ENCODE measurements around the gene CLDN9.

Gene CLDN9

GRCh38 chr16:3020247-3020603 lies 7.5 kb downstream of the CLDN9 start, which contains the start of gene TNFRSF12A:
Gene TNFRSF12A (plus strand): TSS chr16:3020368. CDS start chr16:3020398, 30 bp downstream.
- no peak; the same call in 1 of the 2 replicates for TF ChIP-seq CTCF (IDR thresholded peaks at IDR 0.05; ENCODE audit: low read depth, low read length)
- no peak for DNase-seq (ENCODE audit: extremely low read depth, low read depth)

GRCh38 chr16:3020604-3021448 lies 8.1 kb downstream of the CLDN9 start:
- no peak for TF ChIP-seq CTCF (IDR thresholded peaks at IDR 0.05; ENCODE audit: low read depth, low read length)
- peak; percentile 70 for DNase-seq (ENCODE audit: extremely low read depth, low read depth)

GRCh38 chr16:3021449-3022207 lies 8.9 kb downstream of the CLDN9 start:
- TF ChIP-seq CTCF (IDR thresholded peaks at IDR 0.05; ENCODE audit: low read depth, low read length) = peak; percentile 45
- no peak for DNase-seq (ENCODE audit: extremely low read depth, low read depth)

GRCh38 chr16:3022208-3022683 lies 9.5 kb downstream of the CLDN9 start:
- TF ChIP-seq CTCF (IDR thresholded peaks at IDR 0.05; ENCODE audit: low read depth, low read length) = no peak
- peak; percentile 89 for DNase-seq (ENCODE audit: extremely low read depth, low read depth)

GRCh38 chr16:3022684-3023414 lies 10.1 kb downstream of the CLDN9 start:
- no peak for TF ChIP-seq CTCF (IDR thresholded peaks at IDR 0.05; ENCODE audit: low read depth, low read length)
- no peak for DNase-seq (ENCODE audit: extremely low read depth, low read depth)

GRCh38 chr16:3023415-3023668 lies 10.6 kb downstream of the CLDN9 start:
- no peak for TF ChIP-seq CTCF (IDR thresholded peaks at IDR 0.05; ENCODE audit: low read depth, low read length)

More at GRCh38 chr16:3023415-3023668, 10.6 kb downstream of the CLDN9 start:
- DNase-seq (ENCODE audit: extremely low read depth, low read depth) = no peak

All from AG09319 (cell line).